OCI-LY7 (cell line): Measurements from ENCODE around the gene KLHL3. TPM values are rescaled to one million over a fixed set of nuclear protein-coding genes. Genes with fewer than 3 reads are reported as not detected.

ENCODE experiments used
- BruUV-seq: library from RNA; stranded (reverse); fragments of 400-500 nt; replicated peaks from 2 replicates; lab custom pipeline; 2021; lab: Mats Ljungman, UMichigan
- CTCF ChIA-PET: fragments of 300-600 bp; sonication (Branson Sonifier 250); formaldehyde crosslinking; loops from one replicate; lab custom pipeline; 2022; ENCODE audit warnings: antibody characterized with exemption; ENCODE audit not compliant: unreplicated experiment; lab: Charles Lee
- POLR2A ChIA-PET: fragments of 300-600 bp; sonication (Branson Sonifier 250); formaldehyde crosslinking; loops from one replicate; lab custom pipeline; 2022; ENCODE audit warnings: antibody characterized with exemption; lab: Charles Lee
- DNase-seq: peaks from one replicate; pipeline ENCODE4 v3.0.0-alpha.2; 2015; ENCODE audit warnings: low spot score
- H2AFZ ChIP-seq: fragments of 200-600 bp; sonication (generic), shearing (Covaris generic); 2 replicates; pipeline ENCODE4 v1.6.1; 2014; ENCODE audit warnings: mild to moderate bottlenecking, antibody characterized with exemption, low read length, moderate library complexity
- H3K27ac ChIP-seq: fragments of 200-600 bp; sonication (generic); 2 replicates; pipeline ENCODE4 v1.5.1; 2014; ENCODE audit warnings: mixed run types, low read depth, mild to moderate bottlenecking, moderate library complexity, low read length, inconsistent platforms; ENCODE audit not compliant: poor library complexity, severe bottlenecking
- H3K36me3 ChIP-seq: fragments of 200-600 bp; sonication (generic); 2 replicates; pipeline ENCODE4 v1.6.1; 2014; ENCODE audit warnings: mild to moderate bottlenecking, antibody characterized with exemption, low read length, moderate library complexity, mixed read lengths; ENCODE audit not compliant: insufficient read depth
- H3K4me1 ChIP-seq: fragments of 200-600 bp; sonication (generic); 2 replicates; pipeline ENCODE4 v1.5.1; 2014; ENCODE audit warnings: mild to moderate bottlenecking, low read length; ENCODE audit not compliant: insufficient read depth, poor library complexity, severe bottlenecking
- H3K4me2 ChIP-seq: fragments of 200-600 bp; sonication (generic); 2 replicates; pipeline ENCODE4 v1.6.1; 2014; ENCODE audit warnings: mild to moderate bottlenecking, low read length
- H3K4me3 ChIP-seq: fragments of 200-600 bp; sonication (generic); 2 replicates; pipeline ENCODE4 v1.5.1; 2014; ENCODE audit warnings: mild to moderate bottlenecking, low read depth, low read length; ENCODE audit not compliant: poor library complexity, severe bottlenecking
- H3K79me2 ChIP-seq: fragments of 200-600 bp; sonication (generic); 2 replicates; pipeline ENCODE4 v1.6.1; 2016; ENCODE audit warnings: low read depth, mild to moderate bottlenecking, low read length, moderate library complexity, mixed read lengths; ENCODE audit not compliant: insufficient read depth
- H3K9me2 ChIP-seq: fragments of 200-600 bp; sonication (generic); 2 replicates; pipeline ENCODE4 v1.6.1; 2016; ENCODE audit warnings: mild to moderate bottlenecking, low read length, mixed read lengths; ENCODE audit not compliant: insufficient read depth
- H3K9me3 ChIP-seq: fragments of 200-600 bp; sonication (generic); 2 replicates; pipeline ENCODE4 v1.6.1; 2014; ENCODE audit warnings: mild to moderate bottlenecking, mixed run types, low read length, mixed read lengths
- H4K20me1 ChIP-seq: fragments of 200-600 bp; sonication (generic); 2 replicates; pipeline ENCODE4 v1.6.1; 2014; ENCODE audit warnings: mild to moderate bottlenecking, antibody characterized with exemption, low read length, moderate library complexity, mixed read lengths; ENCODE audit not compliant: insufficient read depth
- EZH2phosphoT487 ChIP-seq: fragments of 200-600 bp; sonication (generic); IDR thresholded peaks from 2 replicates; pipeline ENCODE4 v1.6.1; 2018; ENCODE audit warnings: low read depth, borderline replicate concordance, mild to moderate bottlenecking, mixed run types, antibody characterized with exemption, low read length, moderate library complexity, mixed read lengths
- intact Hi-C: fragments of 100-400 bp; cut with micrococcal nuclease; formaldehyde crosslinking; loops from one replicate; pipeline ENCODE4 v1.10.0; 2022; ENCODE audit not compliant: unreplicated experiment
- total RNA-seq, 2 experiments: library from RNA; depleted of rRNA in 1 of 2; stranded (reverse); fragments of >200 nt in 1 of 2; shearing (Covaris generic) in 1 of 2; gene quantifications; 2 replicates each; pipeline ENCODE4 v1.2.3, GENCODE V29; 2014 to 2022
- TF ChIP-seq, protein P1 (sequence below): fragments of 200-600 bp; sonication (generic); conservative IDR thresholded peaks from 2 replicates; pipeline ENCODE4 v1.5.1; 2014; ENCODE audit warnings: mild to moderate bottlenecking, antibody characterized with exemption, low read length, moderate library complexity, mixed read lengths

KLHL3 gene
- total RNA-seq, 2 experiments from 2014 or later = 0.28 to 6.2 TPM

DNA sequence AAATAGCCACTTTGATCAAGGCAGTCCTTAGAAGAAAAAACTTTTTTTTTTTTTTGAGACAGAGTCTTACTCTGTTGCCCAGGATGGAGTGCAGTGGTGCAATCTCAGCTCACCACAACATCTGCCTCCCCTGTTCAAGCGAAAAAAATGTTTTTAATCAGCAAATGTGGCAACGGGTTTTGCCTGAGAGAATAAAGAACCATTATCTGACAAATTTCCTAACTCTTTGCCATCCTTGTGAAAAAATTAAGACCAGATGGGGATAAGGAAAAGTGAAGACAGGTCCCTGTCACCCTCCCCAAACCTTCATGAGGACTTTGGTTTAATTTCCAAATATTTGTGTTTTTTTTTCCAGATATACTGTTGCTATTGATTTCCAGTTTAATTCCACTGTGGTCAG is 129.5 kb downstream of the KLHL3 start:
- no peak overlapping the region for H3K4me3 ChIP-seq
- H2AFZ ChIP-seq = no peak overlapping the region
- DNase-seq = no peak
- intact Hi-C loops = no loop called here
- no peak overlapping the region for H3K27ac ChIP-seq
- H3K9me2 ChIP-seq = no peaks in the 10 kb centered on the region
- POLR2A ChIA-PET = no interaction called here
- H3K79me2 ChIP-seq = no peaks in the 10 kb centered on the region
- no peaks in the 10 kb centered on the region for H3K4me1 ChIP-seq
- no peak for TF ChIP-seq EZH2phosphoT487
- TF ChIP-seq, protein P1, sequence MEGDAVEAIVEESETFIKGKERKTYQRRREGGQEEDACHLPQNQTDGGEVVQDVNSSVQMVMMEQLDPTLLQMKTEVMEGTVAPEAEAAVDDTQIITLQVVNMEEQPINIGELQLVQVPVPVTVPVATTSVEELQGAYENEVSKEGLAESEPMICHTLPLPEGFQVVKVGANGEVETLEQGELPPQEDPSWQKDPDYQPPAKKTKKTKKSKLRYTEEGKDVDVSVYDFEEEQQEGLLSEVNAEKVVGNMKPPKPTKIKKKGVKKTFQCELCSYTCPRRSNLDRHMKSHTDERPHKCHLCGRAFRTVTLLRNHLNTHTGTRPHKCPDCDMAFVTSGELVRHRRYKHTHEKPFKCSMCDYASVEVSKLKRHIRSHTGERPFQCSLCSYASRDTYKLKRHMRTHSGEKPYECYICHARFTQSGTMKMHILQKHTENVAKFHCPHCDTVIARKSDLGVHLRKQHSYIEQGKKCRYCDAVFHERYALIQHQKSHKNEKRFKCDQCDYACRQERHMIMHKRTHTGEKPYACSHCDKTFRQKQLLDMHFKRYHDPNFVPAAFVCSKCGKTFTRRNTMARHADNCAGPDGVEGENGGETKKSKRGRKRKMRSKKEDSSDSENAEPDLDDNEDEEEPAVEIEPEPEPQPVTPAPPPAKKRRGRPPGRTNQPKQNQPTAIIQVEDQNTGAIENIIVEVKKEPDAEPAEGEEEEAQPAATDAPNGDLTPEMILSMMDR = no peak
- no peak overlapping the region for H3K4me2 ChIP-seq
- no peaks in the 10 kb centered on the region for H3K36me3 ChIP-seq
- CTCF ChIA-PET = no interaction called here
- H3K9me3 ChIP-seq = no peaks in the 10 kb centered on the region
- H4K20me1 ChIP-seq = no peaks in the 10 kb centered on the region
- BruUV-seq = no TSS peak

- H3K9me2 ChIP-seq = no peaks in the 10 kb centered on the region
- H2AFZ ChIP-seq = no peak overlapping the region
- no peak overlapping the region for H3K4me2 ChIP-seq
- no peak overlapping the region for H3K27ac ChIP-seq
- ChIA-PET CTCF (interaction anchor here (0.6 kb wide), 1 partner anchor 254 kb away, joined by 3 read pairs; no protein-coding TSS in a partner anchor), POLR2A (no interaction called here)
- no peaks in the 10 kb centered on the region for H3K36me3 ChIP-seq
- no peaks in the 10 kb centered on the region for H3K4me1 ChIP-seq
- no peak for DNase-seq
- no TSS peak for BruUV-seq
- no peak overlapping the region for H3K4me3 ChIP-seq
- intact Hi-C loops = no loop called here
- no peaks in the 10 kb centered on the region for H4K20me1 ChIP-seq
- TF ChIP-seq, protein P1 = no peak
- no peaks in the 10 kb centered on the region for H3K9me3 ChIP-seq
- no peaks in the 10 kb centered on the region for H3K79me2 ChIP-seq
Measured at GRCh38 chr5:137605411-137605810, 130.5 kb downstream of the KLHL3 start.

DNA sequence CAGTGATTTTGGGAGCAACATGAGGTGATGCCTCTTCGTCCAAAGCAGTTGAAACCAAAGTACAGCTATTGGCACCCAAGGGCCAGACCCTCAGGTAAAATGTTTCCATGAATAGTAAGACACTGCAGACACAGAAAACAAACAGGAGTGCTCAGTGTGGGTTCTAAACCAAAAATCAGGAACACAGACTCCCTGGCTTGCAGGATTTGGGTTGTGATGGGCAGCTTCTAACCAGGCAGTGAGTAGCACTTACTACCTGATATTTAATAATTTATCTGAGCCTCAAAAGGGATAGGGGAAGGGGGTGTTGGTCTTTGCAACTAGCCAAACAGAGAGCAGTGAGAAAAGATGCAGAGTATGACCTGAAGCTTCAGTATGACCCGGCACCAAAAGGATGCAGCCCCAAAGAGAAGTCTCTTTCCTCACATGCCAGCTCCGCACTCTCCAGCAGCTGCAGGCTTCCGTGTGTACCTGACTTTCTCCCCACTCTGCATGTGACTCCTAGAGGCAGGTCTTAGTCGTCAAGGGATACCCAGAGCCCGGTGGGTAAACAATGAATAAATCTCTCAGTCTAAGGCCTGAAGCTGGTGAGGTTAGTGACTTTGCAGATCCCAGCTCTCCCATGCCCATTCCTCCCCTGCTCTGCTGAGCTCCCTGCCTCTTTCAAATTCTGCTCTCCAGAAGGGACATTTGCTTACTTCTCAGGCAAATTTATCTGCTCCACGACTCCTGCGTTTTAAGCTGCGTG is 131.4 kb downstream of the KLHL3 start:
- intact Hi-C loops = no loop called here
- H3K4me2 ChIP-seq = no peak overlapping the region
- no peak overlapping the region for H3K4me3 ChIP-seq
- DNase-seq = no peak
- H4K20me1 ChIP-seq = no peaks in the 10 kb centered on the region
- no peaks in the 10 kb centered on the region for H3K36me3 ChIP-seq
- H3K9me3 ChIP-seq = no peaks in the 10 kb centered on the region
- CTCF ChIA-PET = no interaction called here
- no peak overlapping the region for H3K27ac ChIP-seq
- no TSS peak for BruUV-seq
- no peaks in the 10 kb centered on the region for H3K4me1 ChIP-seq
- POLR2A ChIA-PET = no interaction called here
- TF ChIP-seq, protein P1 = no peak
- no peak for TF ChIP-seq EZH2phosphoT487
- H3K9me2 ChIP-seq = no peaks in the 10 kb centered on the region
- no peaks in the 10 kb centered on the region for H3K79me2 ChIP-seq
- H2AFZ ChIP-seq = no peak overlapping the region
